Measurements from ENCODE around the gene WNT8A.
"Not testable (repeated sequence)": the region's sequence is repeated elsewhere in the genome, so short reads cannot be mapped to it uniquely, and the experiment has no call there.

WNT8A gene, protein sequence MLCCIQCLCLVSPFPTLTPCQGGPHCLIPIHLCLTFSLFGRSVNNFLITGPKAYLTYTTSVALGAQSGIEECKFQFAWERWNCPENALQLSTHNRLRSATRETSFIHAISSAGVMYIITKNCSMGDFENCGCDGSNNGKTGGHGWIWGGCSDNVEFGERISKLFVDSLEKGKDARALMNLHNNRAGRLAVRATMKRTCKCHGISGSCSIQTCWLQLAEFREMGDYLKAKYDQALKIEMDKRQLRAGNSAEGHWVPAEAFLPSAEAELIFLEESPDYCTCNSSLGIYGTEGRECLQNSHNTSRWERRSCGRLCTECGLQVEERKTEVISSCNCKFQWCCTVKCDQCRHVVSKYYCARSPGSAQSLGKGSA

GRCh38 chr5:138083702-138084101, at the start of gene WNT8A:
TSS of gene WNT8A (plus strand) at chr5:138084033. CDS start at chr5:138084128, 95 bp downstream.
- no peak for DNase-seq (ENCODE audit: low read depth)
- TF ChIP-seq, protein P1, sequence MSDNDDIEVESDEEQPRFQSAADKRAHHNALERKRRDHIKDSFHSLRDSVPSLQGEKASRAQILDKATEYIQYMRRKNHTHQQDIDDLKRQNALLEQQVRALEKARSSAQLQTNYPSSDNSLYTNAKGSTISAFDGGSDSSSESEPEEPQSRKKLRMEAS (IDR thresholded peaks at IDR 0.05; ENCODE audit: low read depth, low read length) = no peak
- TF ChIP-seq POLR2A (IDR thresholded peaks at IDR 0.05; ENCODE audit: extremely low read depth, insufficient read length) (no peak), MYC (IDR thresholded peaks at IDR 0.05; ENCODE audit: low read depth, low read length) (no peak), CTCF (IDR thresholded peaks at IDR 0.05; ENCODE audit: low read depth, low read length) (no peak)
- no peak within 1 kb of the TSS for H3K4me3 ChIP-seq (ENCODE audit: low read depth, low read length)

DNA sequence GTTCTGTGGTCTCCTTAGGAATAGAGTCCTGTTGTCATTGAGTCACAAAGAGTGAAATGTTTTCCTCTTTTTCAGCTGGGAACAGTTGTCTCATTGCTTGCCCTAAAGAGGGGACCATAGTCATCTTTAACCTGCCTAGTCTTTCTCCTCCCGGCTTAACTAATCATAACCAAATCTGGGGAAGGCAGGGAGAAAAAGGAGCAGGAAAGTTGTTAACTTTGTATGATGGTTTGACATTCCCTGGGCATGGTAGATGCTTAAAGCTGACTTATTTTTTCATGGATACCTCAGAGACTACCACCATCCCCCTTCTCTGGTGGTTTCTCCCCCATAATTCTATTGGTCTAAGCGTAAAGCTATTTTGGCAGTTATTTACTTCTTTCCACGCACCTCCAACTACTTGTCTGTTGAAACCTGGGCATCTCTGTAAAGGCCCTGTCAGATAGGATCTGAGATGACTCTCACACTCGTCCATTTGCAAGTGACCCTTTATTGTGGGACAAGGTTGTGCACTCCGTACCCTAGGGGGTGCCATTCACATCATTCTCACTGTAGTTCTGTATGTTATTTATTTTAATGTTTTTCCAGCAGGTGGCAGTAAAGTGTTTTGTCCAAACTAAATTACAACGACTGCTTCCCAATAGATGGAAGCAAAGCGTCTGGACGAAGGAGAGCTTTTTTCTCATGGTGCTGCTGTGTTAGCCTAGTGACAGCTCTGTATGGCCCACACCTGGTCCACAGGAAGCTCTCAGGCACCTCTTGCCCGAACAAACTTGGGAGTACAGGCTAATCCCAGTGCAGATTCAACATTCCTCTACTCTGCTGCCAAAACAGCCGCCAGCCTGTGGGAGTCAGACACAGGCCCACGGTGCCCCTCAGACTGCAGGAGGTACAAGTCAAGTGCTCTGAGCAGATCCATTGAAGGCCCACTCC, 48.0 kb upstream of the WNT8A start:
- peak; percentile 90 for DNase-seq (ENCODE audit: low read depth)
- H3K4me3 ChIP-seq (ENCODE audit: low read depth, low read length) = no peak overlapping the region
- TF ChIP-seq, protein P1 (IDR thresholded peaks at IDR 0.05; ENCODE audit: low read depth, low read length) = 0 out of 2 replicates have a peak, but pooled peaks have one; percentile 21
- TF ChIP-seq MYC (IDR thresholded peaks at IDR 0.05; ENCODE audit: low read depth, low read length) (no peak), POLR2A (IDR thresholded peaks at IDR 0.05; ENCODE audit: extremely low read depth, insufficient read length) (no peak), CTCF (IDR thresholded peaks at IDR 0.05; ENCODE audit: low read depth, low read length) (peak; percentile 79)

- no peak overlapping the region for H3K4me3 ChIP-seq (ENCODE audit: low read depth, low read length)
- DNase-seq (ENCODE audit: low read depth) = no peak
- TF ChIP-seq CTCF (IDR thresholded peaks at IDR 0.05; ENCODE audit: low read depth, low read length) (no peak), POLR2A (IDR thresholded peaks at IDR 0.05; ENCODE audit: extremely low read depth, insufficient read length) (no peak), MYC (IDR thresholded peaks at IDR 0.05; ENCODE audit: low read depth, low read length) (no peak)
- TF ChIP-seq, protein P1 (IDR thresholded peaks at IDR 0.05; ENCODE audit: low read depth, low read length) = no peak
Measured at GRCh38 chr5:138037271-138037670, 46.6 kb upstream of the WNT8A start.

- no peak overlapping the region for H3K4me3 ChIP-seq (ENCODE audit: low read depth, low read length)
- TF ChIP-seq CTCF (IDR thresholded peaks at IDR 0.05; ENCODE audit: low read depth, low read length) = no peak
- no peak for TF ChIP-seq MYC (IDR thresholded peaks at IDR 0.05; ENCODE audit: low read depth, low read length)
- TF ChIP-seq POLR2A (IDR thresholded peaks at IDR 0.05; ENCODE audit: extremely low read depth, insufficient read length) = no peak
- TF ChIP-seq, protein P1 (IDR thresholded peaks at IDR 0.05; ENCODE audit: low read depth, low read length) = no peak
- no peak for DNase-seq (ENCODE audit: low read depth)
Measured at GRCh38 chr5:138037907-138038633, 45.8 kb upstream of the WNT8A start.

GRCh38 chr5:138038826-138039225, 45.0 kb upstream of the WNT8A start:
- no peak for DNase-seq (ENCODE audit: low read depth)
- no peak for TF ChIP-seq CTCF (IDR thresholded peaks at IDR 0.05; ENCODE audit: low read depth, low read length)
- TF ChIP-seq MYC (IDR thresholded peaks at IDR 0.05; ENCODE audit: low read depth, low read length) = no peak
- TF ChIP-seq, protein P1 (IDR thresholded peaks at IDR 0.05; ENCODE audit: low read depth, low read length) = no peak
- no peak for TF ChIP-seq POLR2A (IDR thresholded peaks at IDR 0.05; ENCODE audit: extremely low read depth, insufficient read length)
- H3K4me3 ChIP-seq (ENCODE audit: low read depth, low read length) = no peak overlapping the region

DNA sequence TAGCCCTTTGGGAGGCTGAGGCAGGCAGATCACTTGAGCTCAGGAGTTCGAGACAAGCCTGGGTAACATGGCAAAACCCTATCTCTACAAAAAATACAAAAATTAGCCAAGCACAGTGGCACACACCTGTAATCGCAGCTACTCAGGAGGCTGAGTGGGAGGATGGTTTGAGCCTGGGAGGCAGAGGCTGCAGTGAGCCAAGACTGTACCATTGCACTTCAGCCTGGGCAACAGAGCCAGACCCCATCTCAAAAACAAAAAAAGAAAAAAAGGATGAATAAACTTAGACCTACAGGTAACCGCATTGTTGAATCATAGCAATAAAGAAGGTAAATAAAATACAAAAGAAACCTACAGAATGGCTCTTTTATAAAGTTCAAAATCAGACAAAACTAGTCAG, 38.5 kb upstream of the WNT8A start:
- DNase-seq (ENCODE audit: low read depth); H3K4me3 ChIP-seq (ENCODE audit: low read depth, low read length): not testable (repeated sequence)
